Liver (tissue), 9 donors: ENCODE measurements around the gene CHM. TPM values are rescaled to one million over a fixed set of nuclear protein-coding genes. Genes with fewer than 3 reads are reported as not detected.

ENCODE experiments used
- DNase-seq: peaks from one replicate; pipeline ENCODE4 v3.0.0-alpha.2; 2017; ENCODE audit warnings: low spot score
- H3K27ac ChIP-seq, 2 donors: one replicate each; pipeline ENCODE4 v1.7.0; 2013; ENCODE audit warnings: inconsistent platforms in 2 of 2, low read length in 2 of 2, control low read depth in 1 of 2, low read depth in 1 of 2, mild to moderate bottlenecking in 1 of 2
- H3K27me3 ChIP-seq, 4 donors: one replicate each; pipeline versions ENCODE4 v1.6.1 to v1.7.0; 2013; ENCODE audit warnings: low read length in 3 of 4, inconsistent platforms in 1 of 4, mild to moderate bottlenecking in 1 of 4, moderate library complexity in 1 of 4; ENCODE audit not compliant: control insufficient read depth in 4 of 4, insufficient read depth in 4 of 4
- H3K36me3 ChIP-seq, 4 donors: one replicate each; pipeline versions ENCODE4 v1.6.1 to v1.7.0; 2013; ENCODE audit warnings: low read length in 3 of 4, mild to moderate bottlenecking in 3 of 4, low read depth in 1 of 4, moderate library complexity in 1 of 4; ENCODE audit not compliant: control insufficient read depth in 4 of 4, insufficient read depth in 3 of 4
- H3K4me1 ChIP-seq, 4 donors: one replicate each; pipeline versions ENCODE4 v1.6.1 to v1.7.0; 2013; ENCODE audit warnings: low read length in 3 of 4, mild to moderate bottlenecking in 3 of 4, moderate library complexity in 1 of 4; ENCODE audit not compliant: control insufficient read depth in 4 of 4, insufficient read depth in 4 of 4
- H3K4me3 ChIP-seq, 3 donors: one replicate each; pipeline versions ENCODE4 v1.6.1 to v1.7.0; 2013; ENCODE audit warnings: low read length in 3 of 3, control low read depth in 1 of 3, low read depth in 1 of 3, mild to moderate bottlenecking in 1 of 3
- H3K9ac ChIP-seq, 2 donors: one replicate each; pipeline ENCODE4 v1.7.0; 2013; ENCODE audit warnings: low read length in 2 of 2, mild to moderate bottlenecking in 2 of 2, moderate library complexity in 2 of 2, control low read depth in 1 of 2, low read depth in 1 of 2
- H3K9me3 ChIP-seq, 4 donors: one replicate each; pipeline versions ENCODE4 v1.6.1 to v1.7.0; 2013; ENCODE audit warnings: low read length in 3 of 4; ENCODE audit not compliant: control insufficient read depth in 4 of 4
- CTCF ChIP-seq: fragments of 150-350 bp; IDR thresholded peaks from 2 replicates; pipeline ENCODE4 v1.5.1; 2017; ENCODE audit warnings: improper control_type of control experiment, low read depth, low read length; ENCODE audit not compliant: missing input control
- EGR1 ChIP-seq, 2 donors: IDR thresholded peaks; 2 replicates each; pipeline ENCODE4 v1.6.1; 2016 to 2018; ENCODE audit warnings: antibody characterized with exemption in 2 of 2, low read depth in 2 of 2
- FOXA1 ChIP-seq: IDR thresholded peaks from 2 replicates; pipeline ENCODE4 v1.6.1; 2016; ENCODE audit warnings: antibody characterized with exemption
- FOXA2 ChIP-seq: IDR thresholded peaks from 2 replicates; pipeline ENCODE4 v1.6.1; 2016; ENCODE audit warnings: antibody characterized with exemption
- GABPA ChIP-seq, 2 donors: IDR thresholded peaks in 1 of 2; conservative IDR thresholded peaks in 1 of 2; 2 replicates each; pipeline ENCODE4 v1.6.1; 2016; ENCODE audit warnings: antibody characterized with exemption in 2 of 2, mild to moderate bottlenecking in 1 of 2, moderate library complexity in 1 of 2
- HNF4A ChIP-seq, 2 donors: conservative IDR thresholded peaks; 2 replicates each; pipeline ENCODE4 v1.6.1; 2016; ENCODE audit warnings: antibody characterized with exemption in 2 of 2, mild to moderate bottlenecking in 2 of 2
- HNF4G ChIP-seq: IDR thresholded peaks from 2 replicates; pipeline ENCODE4 v1.6.1; 2016; ENCODE audit warnings: antibody characterized with exemption
- JUND ChIP-seq, 2 donors: IDR thresholded peaks; 2 replicates each; pipeline ENCODE4 v1.6.1; 2016; ENCODE audit warnings: antibody characterized with exemption in 2 of 2
- NR2F2 ChIP-seq: IDR thresholded peaks from 2 replicates; pipeline ENCODE4 v1.6.1; 2016; ENCODE audit warnings: antibody characterized with exemption
- RAD21 ChIP-seq, 2 donors: IDR thresholded peaks; 2 replicates each; pipeline ENCODE4 v1.6.1; 2016; ENCODE audit warnings: antibody characterized with exemption in 2 of 2, mild to moderate bottlenecking in 2 of 2
- RXRA ChIP-seq, 2 donors: IDR thresholded peaks; 2 replicates each; pipeline ENCODE4 v1.6.1; 2017 to 2018; ENCODE audit warnings: antibody characterized with exemption in 2 of 2, mild to moderate bottlenecking in 1 of 2
- SP1 ChIP-seq: IDR thresholded peaks from 2 replicates; pipeline ENCODE4 v1.6.1; 2018; ENCODE audit warnings: antibody characterized with exemption, mild to moderate bottlenecking
- TAF1 ChIP-seq: conservative IDR thresholded peaks from 2 replicates; pipeline ENCODE4 v1.6.1; 2016; ENCODE audit warnings: antibody characterized with exemption, mild to moderate bottlenecking
- YY1 ChIP-seq: IDR thresholded peaks from 2 replicates; pipeline ENCODE4 v1.6.1; 2016; ENCODE audit warnings: antibody characterized with exemption, mild to moderate bottlenecking
- ZBTB33 ChIP-seq: IDR thresholded peaks from 2 replicates; pipeline ENCODE4 v1.6.1; 2016; ENCODE audit warnings: antibody characterized with exemption
- WGBS: extraction: QIAGEN DNeasy Blood & Tissue Kit; methylation state at CpG from one replicate; pipeline ENCODE4 v1.1.7; 2013; 5-methylcytosine and 5-hydroxymethylcytosine counted together
- polyA plus RNA-seq, 2 donors: library from polyadenylated mRNA; stranded (reverse) in 1 of 2; unstranded in 1 of 2; fragments of 200-250 nt in 1 of 2; fragments of >200 nt in 1 of 2; fragmentation: Nextera tagmentation in 1 of 2; extraction: Ambion mirVana in 1 of 2; gene quantifications; one replicate each; pipeline versions ENCODE4 v1.2.1 to v1.2.3, GENCODE V29; 2013 to 2015
- total RNA-seq, 2 donors: library from RNA; depleted of rRNA; stranded (reverse); fragments of >200 nt; gene quantifications; one replicate each; pipeline ENCODE4 v1.2.3, GENCODE V29; 2014
- TF ChIP-seq, protein P1 (sequence below): IDR thresholded peaks from 2 replicates; pipeline ENCODE4 v1.6.1; 2016; ENCODE audit warnings: antibody characterized with exemption
- TF ChIP-seq, protein P2 (sequence below): IDR thresholded peaks from 2 replicates; pipeline ENCODE4 v1.6.1; 2016; ENCODE audit warnings: antibody characterized with exemption, mild to moderate bottlenecking
- TF ChIP-seq, protein P3 (sequence below): IDR thresholded peaks from 2 replicates; pipeline ENCODE4 v1.6.1; 2016; ENCODE audit warnings: antibody characterized with exemption
- donor health status: healthy.
- donor health status: healthy.
- donor health status: healthy.
- donor health status: healthy.
- donor health status: healthy.

The CHM gene, protein sequence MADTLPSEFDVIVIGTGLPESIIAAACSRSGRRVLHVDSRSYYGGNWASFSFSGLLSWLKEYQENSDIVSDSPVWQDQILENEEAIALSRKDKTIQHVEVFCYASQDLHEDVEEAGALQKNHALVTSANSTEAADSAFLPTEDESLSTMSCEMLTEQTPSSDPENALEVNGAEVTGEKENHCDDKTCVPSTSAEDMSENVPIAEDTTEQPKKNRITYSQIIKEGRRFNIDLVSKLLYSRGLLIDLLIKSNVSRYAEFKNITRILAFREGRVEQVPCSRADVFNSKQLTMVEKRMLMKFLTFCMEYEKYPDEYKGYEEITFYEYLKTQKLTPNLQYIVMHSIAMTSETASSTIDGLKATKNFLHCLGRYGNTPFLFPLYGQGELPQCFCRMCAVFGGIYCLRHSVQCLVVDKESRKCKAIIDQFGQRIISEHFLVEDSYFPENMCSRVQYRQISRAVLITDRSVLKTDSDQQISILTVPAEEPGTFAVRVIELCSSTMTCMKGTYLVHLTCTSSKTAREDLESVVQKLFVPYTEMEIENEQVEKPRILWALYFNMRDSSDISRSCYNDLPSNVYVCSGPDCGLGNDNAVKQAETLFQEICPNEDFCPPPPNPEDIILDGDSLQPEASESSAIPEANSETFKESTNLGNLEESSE
- total RNA-seq (1 to 10 TPM; 5.1 to 8.1 TPM), polyA plus RNA-seq (1 to 10 TPM; 5.5 to 7.3 TPM)

GRCh38 chrX:86047174-86047935 is at the start of gene CHM:
Gene CHM (minus strand): TSS chrX:86047558. CDS start chrX:86047532, 26 bp downstream.
- H3K27ac ChIP-seq = peak within 1 kb of the TSS; percentile 72 to 86
- peaks cover 3 to 8% (median 6%) of the 10 kb centered on the region in 4 donors for H3K4me1 ChIP-seq
- H3K27me3 ChIP-seq = no peaks in the 10 kb centered on the region
- TF ChIP-seq HNF4A (conservative IDR thresholded peaks at IDR 0.05) (peak in 1 of 2 donors; percentile 24), FOXA2 (no peak), GABPA (IDR thresholded peaks at IDR 0.05 in 1 of 2, conservative IDR thresholded peaks at IDR 0.05 in 1 of 2) (peak in 1 of 2 donors; percentile 83), SP1 (no peak), RAD21 (IDR thresholded peaks at IDR 0.05) (peak; percentile 14 to 27), YY1 (peak; percentile 98), JUND (IDR thresholded peaks at IDR 0.05) (peak; percentile 20 to 26), ZBTB33 (peak; percentile 60), FOXA1 (no peak), RXRA (IDR thresholded peaks at IDR 0.05) (peak in 1 of 2 donors; percentile 8), CTCF (no peak), NR2F2 (no peak), HNF4G (no peak), TAF1 (peak; percentile 72), EGR1 (IDR thresholded peaks at IDR 0.05; ENCODE audit: low read depth in 2 of 2) (no peak)
- TF ChIP-seq, protein P1, sequence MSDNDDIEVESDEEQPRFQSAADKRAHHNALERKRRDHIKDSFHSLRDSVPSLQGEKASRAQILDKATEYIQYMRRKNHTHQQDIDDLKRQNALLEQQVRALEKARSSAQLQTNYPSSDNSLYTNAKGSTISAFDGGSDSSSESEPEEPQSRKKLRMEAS = no peak
- TF ChIP-seq, protein P2, sequence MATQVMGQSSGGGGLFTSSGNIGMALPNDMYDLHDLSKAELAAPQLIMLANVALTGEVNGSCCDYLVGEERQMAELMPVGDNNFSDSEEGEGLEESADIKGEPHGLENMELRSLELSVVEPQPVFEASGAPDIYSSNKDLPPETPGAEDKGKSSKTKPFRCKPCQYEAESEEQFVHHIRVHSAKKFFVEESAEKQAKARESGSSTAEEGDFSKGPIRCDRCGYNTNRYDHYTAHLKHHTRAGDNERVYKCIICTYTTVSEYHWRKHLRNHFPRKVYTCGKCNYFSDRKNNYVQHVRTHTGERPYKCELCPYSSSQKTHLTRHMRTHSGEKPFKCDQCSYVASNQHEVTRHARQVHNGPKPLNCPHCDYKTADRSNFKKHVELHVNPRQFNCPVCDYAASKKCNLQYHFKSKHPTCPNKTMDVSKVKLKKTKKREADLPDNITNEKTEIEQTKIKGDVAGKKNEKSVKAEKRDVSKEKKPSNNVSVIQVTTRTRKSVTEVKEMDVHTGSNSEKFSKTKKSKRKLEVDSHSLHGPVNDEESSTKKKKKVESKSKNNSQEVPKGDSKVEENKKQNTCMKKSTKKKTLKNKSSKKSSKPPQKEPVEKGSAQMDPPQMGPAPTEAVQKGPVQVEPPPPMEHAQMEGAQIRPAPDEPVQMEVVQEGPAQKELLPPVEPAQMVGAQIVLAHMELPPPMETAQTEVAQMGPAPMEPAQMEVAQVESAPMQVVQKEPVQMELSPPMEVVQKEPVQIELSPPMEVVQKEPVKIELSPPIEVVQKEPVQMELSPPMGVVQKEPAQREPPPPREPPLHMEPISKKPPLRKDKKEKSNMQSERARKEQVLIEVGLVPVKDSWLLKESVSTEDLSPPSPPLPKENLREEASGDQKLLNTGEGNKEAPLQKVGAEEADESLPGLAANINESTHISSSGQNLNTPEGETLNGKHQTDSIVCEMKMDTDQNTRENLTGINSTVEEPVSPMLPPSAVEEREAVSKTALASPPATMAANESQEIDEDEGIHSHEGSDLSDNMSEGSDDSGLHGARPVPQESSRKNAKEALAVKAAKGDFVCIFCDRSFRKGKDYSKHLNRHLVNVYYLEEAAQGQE = peak; percentile 36
- TF ChIP-seq, protein P3, sequence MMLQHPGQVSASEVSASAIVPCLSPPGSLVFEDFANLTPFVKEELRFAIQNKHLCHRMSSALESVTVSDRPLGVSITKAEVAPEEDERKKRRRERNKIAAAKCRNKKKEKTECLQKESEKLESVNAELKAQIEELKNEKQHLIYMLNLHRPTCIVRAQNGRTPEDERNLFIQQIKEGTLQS = no peak
- H3K4me3 ChIP-seq = peak within 1 kb of the TSS; percentile 54 to 82 (median 66)
- WGBS = 2% methylated on average over 25 of the region's 25 CpGs
- peak; percentile 47 for DNase-seq
- H3K9me3 ChIP-seq = no peaks in the 10 kb centered on the region
- H3K9ac ChIP-seq = peak within 1 kb of the TSS; percentile 13 to 82
- H3K36me3 ChIP-seq = no peaks in the 10 kb centered on the region
